GM12864 (cell line): ENCODE results near the gene MAP1B.

Experiments
- DNase-seq: peaks from one replicate; pipeline ENCODE4 v3.0.0-alpha.2; 2011; ENCODE audit warnings: low read depth
- H3K4me3 ChIP-seq: 2 replicates; pipeline ENCODE4 v1.5.1; 2011; ENCODE audit warnings: mild to moderate bottlenecking, low read depth, low read length, control low read depth
- TF ChIP-seq, protein P1 (sequence below): IDR thresholded peaks from 2 replicates; pipeline ENCODE4 v1.5.1; 2011; ENCODE audit warnings: low read depth, mild to moderate bottlenecking, moderate library complexity, low read length, control low read depth, inconsistent platforms; ENCODE audit errors: missing control alignments

MAP1B gene

DNA sequence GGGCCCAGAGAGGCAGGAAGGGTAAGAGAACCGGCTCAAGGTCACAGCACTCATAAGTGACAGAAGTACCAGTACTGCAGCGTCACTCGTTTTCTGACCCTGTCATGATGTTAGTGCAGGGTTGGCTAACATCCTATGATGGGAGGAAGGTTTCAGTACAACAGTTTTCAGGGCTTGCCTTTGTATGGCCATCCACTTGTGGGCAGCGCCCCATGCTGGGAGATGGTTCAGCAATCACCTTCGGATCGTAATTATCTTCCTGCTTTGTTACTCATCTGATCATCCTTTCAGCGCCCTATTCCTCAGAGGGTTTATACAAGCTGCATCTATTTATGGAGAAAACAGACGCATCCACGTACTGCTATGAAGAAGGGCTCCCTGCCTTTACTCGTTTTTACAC lies 2.4 kb downstream of the MAP1B start:
- TF ChIP-seq, protein P1, sequence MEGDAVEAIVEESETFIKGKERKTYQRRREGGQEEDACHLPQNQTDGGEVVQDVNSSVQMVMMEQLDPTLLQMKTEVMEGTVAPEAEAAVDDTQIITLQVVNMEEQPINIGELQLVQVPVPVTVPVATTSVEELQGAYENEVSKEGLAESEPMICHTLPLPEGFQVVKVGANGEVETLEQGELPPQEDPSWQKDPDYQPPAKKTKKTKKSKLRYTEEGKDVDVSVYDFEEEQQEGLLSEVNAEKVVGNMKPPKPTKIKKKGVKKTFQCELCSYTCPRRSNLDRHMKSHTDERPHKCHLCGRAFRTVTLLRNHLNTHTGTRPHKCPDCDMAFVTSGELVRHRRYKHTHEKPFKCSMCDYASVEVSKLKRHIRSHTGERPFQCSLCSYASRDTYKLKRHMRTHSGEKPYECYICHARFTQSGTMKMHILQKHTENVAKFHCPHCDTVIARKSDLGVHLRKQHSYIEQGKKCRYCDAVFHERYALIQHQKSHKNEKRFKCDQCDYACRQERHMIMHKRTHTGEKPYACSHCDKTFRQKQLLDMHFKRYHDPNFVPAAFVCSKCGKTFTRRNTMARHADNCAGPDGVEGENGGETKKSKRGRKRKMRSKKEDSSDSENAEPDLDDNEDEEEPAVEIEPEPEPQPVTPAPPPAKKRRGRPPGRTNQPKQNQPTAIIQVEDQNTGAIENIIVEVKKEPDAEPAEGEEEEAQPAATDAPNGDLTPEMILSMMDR = no peak
- no peak for DNase-seq
- H3K4me3 ChIP-seq = no peak overlapping the region

GRCh38 chr5:72110394-72111013 lies 3.2 kb downstream of the MAP1B start:
- TF ChIP-seq, protein P1 = no peak
- H3K4me3 ChIP-seq = no peak overlapping the region
- no peak for DNase-seq

DNA sequence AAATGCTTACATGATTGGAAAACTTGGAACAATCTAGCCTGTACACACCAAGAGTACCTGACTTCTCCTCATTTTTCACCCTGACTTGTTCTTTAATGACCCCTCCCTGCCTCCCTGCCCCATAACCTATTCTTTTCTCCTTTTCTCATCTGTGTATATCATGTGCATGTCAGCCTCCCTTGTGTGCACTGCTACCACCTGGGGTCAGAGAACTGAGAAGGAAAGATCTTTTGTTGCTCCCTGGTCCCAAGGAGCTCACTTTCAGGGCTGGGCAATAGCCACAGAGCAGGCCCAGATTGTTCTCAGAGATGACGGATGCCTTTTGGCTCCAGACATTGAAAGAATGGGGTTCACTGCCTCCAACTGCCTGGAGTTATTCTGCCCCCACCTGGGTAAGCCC lies 5.1 kb downstream of the MAP1B start:
- no peak overlapping the region for H3K4me3 ChIP-seq
- TF ChIP-seq, protein P1 = no peak
- no peak for DNase-seq

DNA sequence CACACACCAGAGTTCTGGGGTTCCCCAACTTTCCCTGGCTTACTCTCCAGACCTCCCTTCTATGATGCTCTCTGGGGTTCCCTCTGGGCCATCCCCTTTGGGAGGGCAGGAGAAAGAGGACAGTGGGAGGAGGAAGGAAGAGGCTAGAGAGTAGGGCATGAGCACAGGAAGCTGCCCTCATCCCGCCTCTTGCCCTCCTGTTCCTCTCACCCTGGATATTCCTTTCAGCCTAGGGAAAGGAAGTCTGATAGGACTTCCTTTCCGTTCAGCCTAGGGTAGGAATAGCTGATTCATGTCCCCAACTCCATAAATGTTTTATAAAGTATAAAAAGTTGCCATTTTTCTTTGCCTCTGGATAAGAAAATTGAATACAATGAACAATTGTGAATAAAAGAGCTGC lies 7.4 kb downstream of the MAP1B start:
- no peak for DNase-seq
- no peak overlapping the region for H3K4me3 ChIP-seq
- TF ChIP-seq, protein P1 = no peak

- no peak overlapping the region for H3K4me3 ChIP-seq
- no peak for DNase-seq
- TF ChIP-seq, protein P1 = no peak
Observed at GRCh38 chr5:72115296-72115695, 8.0 kb downstream of the MAP1B start.

- TF ChIP-seq, protein P1 = no peak
- H3K4me3 ChIP-seq = no peak overlapping the region
- DNase-seq = no peak
Observed at GRCh38 chr5:72117307-72117706, 10.0 kb downstream of the MAP1B start.

GRCh38 chr5:72121052-72121779 lies 13.9 kb downstream of the MAP1B start:
- TF ChIP-seq, protein P1 = no peak
- DNase-seq = no peak
- H3K4me3 ChIP-seq = no peak overlapping the region
